AG04450 (cell line): ENCODE measurements around the gene ADNP2. TPM values are rescaled to one million over a fixed set of nuclear protein-coding genes. Genes with fewer than 3 reads are reported as not detected.

Experiments
- CTCF ChIA-PET: fragments of 300-600, 350-600 bp; formaldehyde crosslinking; extraction: SDS; loops from one replicate; lab custom pipeline; 2022; ENCODE audit warnings: antibody characterized with exemption, inconsistent platforms; lab: Charles Lee
- POLR2A ChIA-PET: fragments of 350-600 bp; formaldehyde crosslinking; extraction: SDS; loops from one replicate; lab custom pipeline; 2021; ENCODE audit warnings: antibody characterized with exemption, inconsistent platforms; lab: Yijun Ruan, JAX
- DNase-seq: peaks from one replicate; pipeline ENCODE4 v3.0.0-alpha.2; 2011; ENCODE audit warnings: low read depth, low spot score
- H3K27ac ChIP-seq: one replicate; pipeline ENCODE4 v1.5.1; 2012; ENCODE audit warnings: low read depth, low read length, control low read depth
- H3K27me3 ChIP-seq: one replicate; pipeline ENCODE4 v1.6.0; 2012; ENCODE audit warnings: low read length; ENCODE audit not compliant: control insufficient read depth, insufficient read depth
- H3K4me3 ChIP-seq: 2 replicates; pipeline ENCODE4 v1.5.1; 2011; ENCODE audit warnings: mild to moderate bottlenecking, low read depth, low read length, control low read depth
- H3K9me3 ChIP-seq: 2 replicates; pipeline ENCODE4 v1.5.1; 2012; ENCODE audit warnings: low read length; ENCODE audit not compliant: control insufficient read depth, insufficient read depth
- polyA plus RNA-seq: library from polyadenylated mRNA; depleted of rRNA; stranded (reverse); fragments of >200 nt; gene quantifications from 2 replicates; pipeline ENCODE4 v1.2.3, GENCODE V29; 2011
- TF ChIP-seq, protein P1 (sequence below): IDR thresholded peaks from 2 replicates; pipeline ENCODE4 v1.5.1; 2011; ENCODE audit warnings: low read depth, low read length, control low read depth, inconsistent platforms

ADNP2 gene
- polyA plus RNA-seq, 1 experiment = 6.8 TPM

DNA sequence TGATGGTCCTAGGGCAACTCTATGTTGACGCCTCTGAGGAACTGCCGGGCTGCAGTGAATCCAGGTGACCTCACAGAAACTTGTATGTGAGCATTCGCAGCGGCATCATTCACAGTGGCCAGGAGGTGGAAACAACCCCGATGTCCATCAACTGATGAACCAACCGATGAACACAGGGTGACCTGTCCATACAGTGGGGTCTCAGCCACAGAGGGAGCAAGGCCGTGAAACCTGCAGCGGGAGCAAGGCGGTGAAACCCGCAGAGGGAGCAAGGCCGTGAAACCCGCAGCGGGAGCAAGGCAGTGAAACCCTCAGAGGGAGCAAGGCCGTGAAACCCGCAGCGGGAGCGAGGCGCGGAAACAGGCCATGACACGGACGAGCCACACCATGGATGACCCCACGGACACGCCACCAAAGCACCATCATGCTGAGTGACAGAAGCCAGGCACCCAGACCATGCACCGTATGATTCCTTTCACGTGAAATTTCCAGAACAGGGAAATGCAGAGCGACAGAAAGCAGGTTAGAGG lies 75.2 kb downstream of the ADNP2 start:
- TF ChIP-seq, protein P1, sequence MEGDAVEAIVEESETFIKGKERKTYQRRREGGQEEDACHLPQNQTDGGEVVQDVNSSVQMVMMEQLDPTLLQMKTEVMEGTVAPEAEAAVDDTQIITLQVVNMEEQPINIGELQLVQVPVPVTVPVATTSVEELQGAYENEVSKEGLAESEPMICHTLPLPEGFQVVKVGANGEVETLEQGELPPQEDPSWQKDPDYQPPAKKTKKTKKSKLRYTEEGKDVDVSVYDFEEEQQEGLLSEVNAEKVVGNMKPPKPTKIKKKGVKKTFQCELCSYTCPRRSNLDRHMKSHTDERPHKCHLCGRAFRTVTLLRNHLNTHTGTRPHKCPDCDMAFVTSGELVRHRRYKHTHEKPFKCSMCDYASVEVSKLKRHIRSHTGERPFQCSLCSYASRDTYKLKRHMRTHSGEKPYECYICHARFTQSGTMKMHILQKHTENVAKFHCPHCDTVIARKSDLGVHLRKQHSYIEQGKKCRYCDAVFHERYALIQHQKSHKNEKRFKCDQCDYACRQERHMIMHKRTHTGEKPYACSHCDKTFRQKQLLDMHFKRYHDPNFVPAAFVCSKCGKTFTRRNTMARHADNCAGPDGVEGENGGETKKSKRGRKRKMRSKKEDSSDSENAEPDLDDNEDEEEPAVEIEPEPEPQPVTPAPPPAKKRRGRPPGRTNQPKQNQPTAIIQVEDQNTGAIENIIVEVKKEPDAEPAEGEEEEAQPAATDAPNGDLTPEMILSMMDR = no peak
- H3K4me3 ChIP-seq = no peak overlapping the region
- no peak overlapping the region for H3K27ac ChIP-seq
- H3K9me3 ChIP-seq = no peaks in the 10 kb centered on the region; the same call in 1 of the 2 replicates
- ChIA-PET POLR2A (no interaction called here), CTCF (interaction anchor here (0.7 kb wide), 1 partner anchor 25 kb away, joined by 4 read pairs; no protein-coding TSS in a partner anchor)
- no peaks in the 10 kb centered on the region for H3K27me3 ChIP-seq
- no peak for DNase-seq

DNA sequence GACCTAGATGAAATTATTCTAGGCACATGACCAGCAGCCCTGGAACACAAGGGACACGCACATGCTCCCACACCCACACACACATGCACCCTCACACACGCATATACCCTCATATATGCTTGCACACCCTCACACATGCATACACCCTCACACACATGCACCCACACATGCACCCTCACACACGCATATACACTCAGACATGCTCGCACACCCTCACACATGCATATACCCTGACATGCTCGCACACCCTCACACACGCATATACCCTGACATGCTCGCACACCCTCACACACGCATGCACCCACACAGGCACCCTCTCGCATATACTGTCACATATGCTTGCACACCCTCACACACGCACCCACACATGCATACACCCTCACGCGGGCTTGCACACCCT lies 76.5 kb downstream of the ADNP2 start:
- no peaks in the 10 kb centered on the region for H3K27me3 ChIP-seq
- ChIA-PET CTCF (no interaction called here), POLR2A (no interaction called here)
- H3K9me3 ChIP-seq = no peaks in the 10 kb centered on the region; the same call in 1 of the 2 replicates
- no peak overlapping the region for H3K27ac ChIP-seq
- DNase-seq = no peak
- H3K4me3 ChIP-seq = no peak overlapping the region
- TF ChIP-seq, protein P1 = no peak

DNA sequence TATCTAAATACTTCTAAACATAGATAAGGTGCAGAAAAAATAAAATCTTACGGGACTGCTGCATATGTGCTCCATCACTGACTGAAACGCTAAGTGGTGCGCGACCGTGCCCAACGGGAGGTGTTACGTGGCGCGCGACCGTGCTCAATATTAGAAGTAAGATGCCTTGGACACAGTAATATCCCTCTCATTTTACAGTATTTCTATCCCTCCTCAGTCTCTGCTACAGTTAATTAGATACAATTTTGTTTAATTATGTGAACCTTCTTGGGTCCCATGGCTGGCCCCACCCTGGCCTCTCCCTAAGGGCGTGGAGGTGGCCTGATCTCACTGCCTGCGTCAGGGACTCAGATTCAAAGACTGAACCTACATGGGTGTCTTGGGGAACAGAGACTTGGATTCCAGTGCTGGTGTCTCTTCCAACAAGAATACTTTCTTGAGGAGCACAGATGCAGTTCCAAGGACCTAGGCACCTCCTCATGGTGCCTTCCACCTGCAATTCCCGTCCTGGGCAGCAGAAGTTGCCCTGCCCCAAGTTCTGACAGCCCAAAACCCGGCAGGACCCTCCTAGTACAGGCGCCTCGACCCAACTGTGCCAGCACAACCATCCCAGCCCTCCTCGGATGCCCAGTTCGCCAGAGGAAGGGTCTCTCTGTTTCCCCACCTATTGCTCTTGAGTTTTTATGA lies 79.0 kb downstream of the ADNP2 start:
- Histone ChIP-seq H3K9me3 (no peaks in the 10 kb centered on the region; the same call in 1 of the 2 replicates), H3K27me3 (no peaks in the 10 kb centered on the region), H3K27ac (no peak overlapping the region), H3K4me3 (no peak overlapping the region)
- ChIA-PET CTCF (interaction anchor here (1.0 kb wide), 1 partner anchor 17 kb away, joined by 3 read pairs; no protein-coding TSS in a partner anchor), POLR2A (no interaction called here)
- TF ChIP-seq, protein P1 = no peak
- DNase-seq = no peak

DNA sequence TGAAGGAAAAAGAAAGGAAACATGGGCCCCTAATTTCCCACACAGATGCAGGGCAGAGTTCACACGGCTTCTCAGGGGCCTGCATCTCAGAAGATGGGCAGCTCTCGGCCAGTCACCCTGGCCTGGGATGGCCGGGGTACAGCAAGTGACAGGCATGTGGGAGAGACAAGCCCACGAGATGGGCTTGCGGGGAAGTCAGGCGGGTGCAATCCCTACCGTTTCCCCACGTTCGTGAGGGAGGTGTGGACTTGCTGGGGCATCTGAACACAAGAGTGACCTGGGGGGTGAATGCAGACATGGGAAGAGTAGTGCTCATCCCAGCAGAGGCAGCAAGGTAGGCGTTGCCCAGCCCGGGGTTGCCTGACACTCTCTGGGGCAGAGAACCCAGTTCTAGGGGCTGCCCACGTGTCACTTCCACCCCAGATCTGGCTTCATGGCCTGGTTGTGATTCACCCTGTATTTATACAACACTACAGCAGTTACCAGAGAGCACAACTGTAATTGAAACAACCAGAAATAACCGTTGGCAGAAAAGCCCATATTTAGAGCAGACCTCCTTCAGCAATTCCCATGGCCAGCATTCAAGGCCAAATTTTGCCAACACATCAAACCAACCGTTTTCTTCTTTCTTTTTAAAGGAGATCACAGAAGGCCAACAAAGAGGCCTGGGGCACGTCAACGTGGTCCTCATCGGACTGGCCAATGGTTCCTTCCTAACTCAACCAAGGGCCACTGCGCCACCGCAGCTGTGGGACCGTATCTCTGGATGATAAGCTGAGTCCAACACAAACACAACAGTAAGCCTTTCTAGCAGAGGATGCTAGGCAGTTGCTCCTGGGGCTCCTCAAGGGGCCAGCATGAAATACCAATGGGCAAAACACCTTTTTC lies 79.8 kb downstream of the ADNP2 start:
- DNase-seq = no peak
- POLR2A ChIA-PET = no interaction called here
- CTCF ChIA-PET = interaction anchor here (1.0 kb wide), 1 partner anchor 18 kb away, joined by 3 read pairs; no protein-coding TSS in a partner anchor
- TF ChIP-seq, protein P1 = no peak
- Histone ChIP-seq H3K4me3 (no peak overlapping the region), H3K27me3 (no peaks in the 10 kb centered on the region), H3K27ac (no peak overlapping the region), H3K9me3 (no peaks in the 10 kb centered on the region; the same call in 1 of the 2 replicates)
